GM10266 (cell line): ENCODE data around the gene CXCL6.

Source experiments
- DNase-seq: peaks from one replicate; pipeline ENCODE4 v3.0.0; 2012; ENCODE audit errors: extremely low spot score
- CTCF ChIP-seq: IDR thresholded peaks from 2 replicates; pipeline ENCODE4 v1.5.1; 2012; ENCODE audit warnings: mild to moderate bottlenecking, low read depth; ENCODE audit not compliant: control insufficient read depth, insufficient read depth; ENCODE audit errors: missing control alignments

The CXCL6 gene

GRCh38 chr4:73859614-73860088, 23.2 kb downstream of the CXCL6 start:
- TF ChIP-seq CTCF = no peak
- DNase-seq = no peak

- no peak for TF ChIP-seq CTCF
Measured at GRCh38 chr4:73860181-73860580, 23.7 kb downstream of the CXCL6 start.

DNA sequence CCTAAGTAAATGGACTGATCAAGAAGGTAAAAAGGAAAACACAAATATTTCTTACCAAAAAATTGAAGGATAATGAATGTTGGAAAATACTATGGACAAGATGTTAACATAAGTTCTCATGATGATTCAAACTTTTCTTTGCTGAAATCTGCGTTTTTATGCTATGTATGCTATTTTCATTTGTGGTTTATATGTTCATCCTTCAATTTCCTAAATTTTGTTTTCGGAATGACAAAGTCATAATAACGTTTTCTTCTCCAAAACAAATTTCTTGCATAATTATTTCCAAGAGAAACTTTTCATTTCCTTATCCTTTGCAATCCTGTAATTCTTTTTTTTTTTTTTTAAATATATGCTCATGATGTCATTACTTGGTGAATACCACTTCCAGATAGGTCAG, 24.4 kb downstream of the CXCL6 start:
- DNase-seq = no peak
- no peak for TF ChIP-seq CTCF

More at GRCh38 chr4:73860181-73860580, 23.7 kb downstream of the CXCL6 start:
- DNase-seq = no peak

DNA sequence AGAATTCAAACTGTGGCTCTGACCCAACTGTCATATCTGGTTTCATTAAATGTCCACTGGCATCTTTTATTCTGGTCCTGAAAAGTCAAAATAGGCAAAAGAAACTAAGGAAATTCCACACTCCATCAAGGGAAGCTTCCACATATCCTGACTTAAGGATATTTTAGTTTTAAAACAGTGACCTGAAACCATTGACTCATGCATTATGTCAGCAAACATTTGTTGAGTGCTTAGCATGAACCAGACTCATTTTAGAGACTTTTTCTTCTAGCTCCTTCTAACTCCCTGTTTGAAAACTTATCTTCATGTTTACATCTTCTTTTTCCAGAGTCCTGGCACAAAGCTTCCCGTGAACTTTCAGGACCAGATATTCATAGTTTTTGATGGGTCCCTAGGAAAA, 25.8 kb downstream of the CXCL6 start:
- no peak for DNase-seq
- TF ChIP-seq CTCF = no peak

DNA sequence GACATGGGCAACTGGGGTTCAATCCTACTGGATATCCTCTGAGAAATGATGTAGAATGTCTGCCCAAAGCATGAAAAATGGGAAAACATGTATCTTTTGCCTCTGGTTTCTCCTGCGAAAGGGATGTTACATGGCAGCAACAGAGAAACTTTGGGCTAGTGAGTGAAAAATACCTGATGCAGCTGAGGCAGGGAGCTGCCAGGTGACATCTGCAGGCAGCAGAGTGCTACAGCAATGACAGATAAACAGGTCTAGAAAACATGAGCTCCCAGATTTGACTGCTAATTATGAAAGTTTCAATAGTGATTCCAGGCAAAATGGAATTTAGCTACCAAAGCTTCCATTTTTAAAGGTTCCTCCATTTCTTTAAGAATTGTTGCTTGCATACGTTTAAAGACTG, 27.9 kb downstream of the CXCL6 start:
- DNase-seq = peak; percentile 40
- peak; percentile 56 for TF ChIP-seq CTCF

- no peak for TF ChIP-seq CTCF
Measured at GRCh38 chr4:73864961-73865360, 28.5 kb downstream of the CXCL6 start.

GRCh38 chr4:73865431-73866096, 29.1 kb downstream of the CXCL6 start:
- TF ChIP-seq CTCF = no peak
- DNase-seq = no peak

More at GRCh38 chr4:73864961-73865360, 28.5 kb downstream of the CXCL6 start:
- DNase-seq = no peak
